Naive thymus-derived CD4-positive, alpha-beta T cell (primary cell): Measurements from ENCODE around the gene OASL. TPM values are rescaled to one million over a fixed set of nuclear protein-coding genes. Genes with fewer than 3 reads are reported as not detected.
"Not testable (repeated sequence)": the region's sequence is repeated elsewhere in the genome, so short reads cannot be mapped to it uniquely, and the experiment has no call there.

Experiments
- ATAC-seq: fragments of 150-1000 bp; cut with Tn5 transposase; 2 replicates; pipeline ENCODE4 v1.10.0; 2021; ENCODE audit warnings: mild to moderate bottlenecking, moderate library complexity
- CTCF ChIA-PET: fragments of 350-600 bp; sonication (Branson Sonifier 250); formaldehyde crosslinking; loops from one replicate; lab custom pipeline; 2021; ENCODE audit warnings: antibody characterized with exemption; lab: Charles Lee
- POLR2A ChIA-PET: fragments of 350-600 bp; sonication (Branson Sonifier 250); formaldehyde crosslinking; loops from one replicate; lab custom pipeline; 2021; ENCODE audit warnings: antibody characterized with exemption, inconsistent platforms; lab: Charles Lee
- DNase-seq, 9 donors: peaks; one replicate each; pipeline versions ENCODE4 v3.0.0 to v3.0.0-alpha.2; 2020 to 2022; ENCODE audit warnings: mixed read lengths in 1 of 9
- H3K27ac ChIP-seq: one replicate; pipeline ENCODE4 v1.7.0; 2013; ENCODE audit warnings: mild to moderate bottlenecking, low read depth, low read length, moderate library complexity
- H3K27me3 ChIP-seq, 2 donors: one replicate each; pipeline ENCODE4 v1.7.0; 2013; ENCODE audit warnings: low read length in 2 of 2, mild to moderate bottlenecking in 2 of 2, moderate library complexity in 2 of 2; ENCODE audit not compliant: control insufficient read depth in 2 of 2, insufficient read depth in 2 of 2
- H3K36me3 ChIP-seq, 3 experiments: 1 replicate in 2 of 3; 2 replicates in 1 of 3; pipeline ENCODE4 v1.7.0; 2013; ENCODE audit warnings: low read length in 3 of 3, mild to moderate bottlenecking in 3 of 3, moderate library complexity in 1 of 3; ENCODE audit not compliant: insufficient read depth in 3 of 3, control insufficient read depth in 2 of 3
- H3K4me1 ChIP-seq, 2 donors: one replicate each; pipeline ENCODE4 v1.7.0; 2013; ENCODE audit warnings: low read length in 2 of 2, mild to moderate bottlenecking in 2 of 2, moderate library complexity in 1 of 2; ENCODE audit not compliant: control insufficient read depth in 2 of 2, insufficient read depth in 2 of 2
- H3K4me3 ChIP-seq: 2 replicates; pipeline ENCODE4 v1.7.0; 2013; ENCODE audit warnings: mild to moderate bottlenecking, low read length
- H3K9me3 ChIP-seq, 3 experiments: 1 replicate in 2 of 3; 2 replicates in 1 of 3; pipeline ENCODE4 v1.7.0; 2013; ENCODE audit warnings: low read length in 3 of 3; ENCODE audit not compliant: control insufficient read depth in 2 of 3
- H3K27ac Mint-ChIP-seq, 9 donors: one replicate each; pipeline ENCODE4 v1.8.0; 2020 to 2022; ENCODE audit warnings: mixed read lengths in 9 of 9, mild to moderate bottlenecking in 8 of 9, moderate library complexity in 5 of 9, inconsistent platforms in 2 of 9
- H3K27me3 Mint-ChIP-seq, 5 donors: one replicate each; pipeline ENCODE4 v1.8.0; 2021 to 2022; ENCODE audit warnings: mixed read lengths in 5 of 5, mild to moderate bottlenecking in 1 of 5
- H3K36me3 Mint-ChIP-seq, 5 donors: one replicate each; pipeline ENCODE4 v1.8.0; 2020 to 2022; ENCODE audit warnings: mixed read lengths in 5 of 5, mild to moderate bottlenecking in 3 of 5, inconsistent platforms in 1 of 5
- H3K4me1 Mint-ChIP-seq, 7 donors: one replicate each; pipeline ENCODE4 v1.8.0; 2020 to 2022; ENCODE audit warnings: mixed read lengths in 7 of 7, mild to moderate bottlenecking in 3 of 7, inconsistent platforms in 1 of 7
- H3K4me3 Mint-ChIP-seq, 10 donors: one replicate each; pipeline ENCODE4 v1.8.0; 2020 to 2022; ENCODE audit warnings: mild to moderate bottlenecking in 10 of 10, mixed read lengths in 10 of 10, moderate library complexity in 6 of 10, inconsistent platforms in 2 of 10
- H3K9me3 Mint-ChIP-seq, 11 donors: one replicate each; pipeline ENCODE4 v1.8.0; 2020 to 2022; ENCODE audit warnings: mixed read lengths in 11 of 11, mild to moderate bottlenecking in 4 of 11, inconsistent platforms in 1 of 11, moderate library complexity in 1 of 11
- intact Hi-C, 2 donors: fragments of 100-400 bp; cut with micrococcal nuclease; formaldehyde crosslinking; loops; one replicate each; pipeline ENCODE4 v1.15.1; 2023
- polyA plus RNA-seq, 2 donors: library from polyadenylated mRNA; unstranded; fragments of 300-500 nt; fragmentation: Illumina TruSeq; gene quantifications; one replicate each; pipeline ENCODE4 v1.2.3, GENCODE V29; 2021
- total RNA-seq, 6 experiments: library from RNA in 5 of 6; stranded (reverse) in 5 of 6; gene quantifications; 1 replicate in 5 of 6; 2 replicates in 1 of 6; pipeline ENCODE4 v1.2.3 and lab custom pipeline; 2021 to 2026

Gene OASL
- total and polyA plus RNA-seq, 7 experiments from 2014 or later: 1.2 to 19.4 (median 2.8) TPM

DNA sequence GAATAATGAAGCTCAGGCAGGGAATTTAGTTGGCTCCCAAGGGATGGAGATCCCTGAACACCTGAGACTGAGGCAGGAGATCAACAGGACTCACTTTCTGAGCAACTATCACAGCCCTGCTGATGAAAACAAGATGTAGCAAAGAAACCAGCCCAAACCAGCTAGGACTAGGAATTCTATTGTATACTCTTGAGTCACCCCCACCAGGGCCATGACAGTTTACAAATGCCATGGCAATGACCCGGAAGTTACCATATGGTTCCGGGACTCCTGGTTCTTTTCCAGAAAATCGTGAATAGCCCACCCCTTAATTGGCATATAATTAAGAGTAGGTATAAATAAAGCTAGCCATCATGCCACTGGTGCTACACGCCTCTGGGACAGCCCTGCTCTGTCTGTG is 46.0 kb upstream of the OASL start:
- CTCF ChIA-PET: interaction anchor here (0.6 to 1.4 kb wide), 3 partner anchors 18 to 214 kb away, joined by 3 to 4 read pairs (median 3); no protein-coding TSS in a partner anchor
- intact Hi-C loops: no loop called here
- Mint-ChIP-seq H3K4me3 (no peak overlapping the region), H3K4me1 (peaks cover 12 to 34% (median 25%) of the 10 kb centered on the region in 7 donors), H3K36me3 (no peaks in the 10 kb centered on the region), H3K27ac (peak overlapping the region in 1 of 9 donors; percentile 31), H3K27me3 (peaks cover 0 to 20% (median 0%) of the 10 kb centered on the region in 5 donors), H3K9me3 (no peaks in the 10 kb centered on the region)
- no peaks in the 10 kb centered on the region for H3K36me3 ChIP-seq
- no peak overlapping the region for H3K4me3 ChIP-seq
- no peaks in the 10 kb centered on the region for H3K9me3 ChIP-seq
- POLR2A ChIA-PET: no interaction called here
- H3K27ac ChIP-seq: no peak overlapping the region
- ATAC-seq (no peak), DNase-seq (no peak)
- H3K4me1 ChIP-seq: peaks cover 0 to 8% of the 10 kb centered on the region in 2 donors
- H3K27me3 ChIP-seq: no peaks in the 10 kb centered on the region

DNA sequence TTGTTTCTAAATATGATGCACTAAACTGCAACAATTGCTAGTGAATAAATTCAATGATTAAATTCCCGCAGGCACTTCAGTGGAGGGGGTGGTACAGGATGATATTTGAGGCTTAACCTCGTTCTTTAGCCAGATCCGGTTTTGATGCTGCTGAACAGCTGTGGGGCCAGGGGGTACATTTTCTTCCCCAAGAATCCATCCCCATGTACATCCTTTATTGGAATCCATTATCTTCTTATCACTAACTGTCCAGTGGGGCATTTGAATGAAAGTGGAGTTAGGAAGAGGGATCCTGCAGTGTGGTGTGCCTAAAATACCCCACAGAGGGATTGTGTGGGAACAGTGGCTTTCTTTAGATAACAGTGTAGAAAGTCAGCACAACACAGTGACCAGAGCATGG is 45.2 kb upstream of the OASL start:
- ATAC-seq: no peak
- no peaks in the 10 kb centered on the region for H3K9me3 Mint-ChIP-seq
- no peak overlapping the region for H3K4me3 Mint-ChIP-seq
- Histone ChIP-seq H3K9me3 (no peaks in the 10 kb centered on the region), H3K27ac (no peak overlapping the region), H3K36me3 (no peaks in the 10 kb centered on the region), H3K27me3 (no peaks in the 10 kb centered on the region), H3K4me3 (no peak overlapping the region), H3K4me1 (peaks cover 0 to 8% of the 10 kb centered on the region in 2 donors)
- intact Hi-C loops: no loop called here
- DNase-seq: no peak
- ChIA-PET POLR2A (no interaction called here), CTCF (no interaction called here)
- peaks cover 0 to 21% (median 0%) of the 10 kb centered on the region in 5 donors for H3K27me3 Mint-ChIP-seq
- H3K27ac Mint-ChIP-seq: no peak overlapping the region
- H3K4me1 Mint-ChIP-seq: peaks cover 12 to 26% (median 24%) of the 10 kb centered on the region in 7 donors
- H3K36me3 Mint-ChIP-seq: no peaks in the 10 kb centered on the region

DNA sequence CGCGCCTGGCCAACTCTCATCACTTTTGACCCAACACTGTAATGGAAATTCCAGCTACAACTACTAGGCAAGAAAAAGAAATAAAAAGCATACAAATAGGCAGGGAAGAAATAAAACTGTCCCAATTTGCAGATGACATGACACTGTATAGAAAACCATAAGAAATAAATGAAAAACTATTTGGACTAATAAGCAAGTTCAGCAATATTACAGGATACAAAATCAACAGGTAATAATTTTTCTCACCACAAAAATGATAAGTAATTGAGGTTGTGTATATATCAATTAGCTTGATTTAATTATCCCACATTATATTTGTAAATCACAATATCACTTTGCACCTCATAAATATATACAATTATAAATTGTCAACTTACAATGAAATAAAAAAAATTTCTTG is 41.9 kb upstream of the OASL start:
- ChIA-PET POLR2A (interaction anchor here (0.6 kb wide), 1 partner anchor 757 kb away, joined by 3 read pairs; no protein-coding TSS in a partner anchor), CTCF (no interaction called here)
- no peaks in the 10 kb centered on the region for H3K9me3 Mint-ChIP-seq
- no peaks in the 10 kb centered on the region for H3K9me3 ChIP-seq
- H3K36me3 Mint-ChIP-seq: no peaks in the 10 kb centered on the region
- peaks cover 0 to 6% (median 0%) of the 10 kb centered on the region in 7 donors for H3K4me1 Mint-ChIP-seq
- H3K27me3 Mint-ChIP-seq: peaks cover 0 to 20% (median 0%) of the 10 kb centered on the region in 5 donors
- H3K27ac Mint-ChIP-seq: no peak overlapping the region
- H3K4me1 ChIP-seq: no peaks in the 10 kb centered on the region
- DNase-seq (no peak), ATAC-seq (no peak)
- H3K36me3 ChIP-seq: no peaks in the 10 kb centered on the region
- no peak overlapping the region for H3K27ac ChIP-seq
- H3K4me3 Mint-ChIP-seq: no peak overlapping the region
- no peak overlapping the region for H3K4me3 ChIP-seq
- intact Hi-C loops: no loop called here
- no peaks in the 10 kb centered on the region for H3K27me3 ChIP-seq

DNA sequence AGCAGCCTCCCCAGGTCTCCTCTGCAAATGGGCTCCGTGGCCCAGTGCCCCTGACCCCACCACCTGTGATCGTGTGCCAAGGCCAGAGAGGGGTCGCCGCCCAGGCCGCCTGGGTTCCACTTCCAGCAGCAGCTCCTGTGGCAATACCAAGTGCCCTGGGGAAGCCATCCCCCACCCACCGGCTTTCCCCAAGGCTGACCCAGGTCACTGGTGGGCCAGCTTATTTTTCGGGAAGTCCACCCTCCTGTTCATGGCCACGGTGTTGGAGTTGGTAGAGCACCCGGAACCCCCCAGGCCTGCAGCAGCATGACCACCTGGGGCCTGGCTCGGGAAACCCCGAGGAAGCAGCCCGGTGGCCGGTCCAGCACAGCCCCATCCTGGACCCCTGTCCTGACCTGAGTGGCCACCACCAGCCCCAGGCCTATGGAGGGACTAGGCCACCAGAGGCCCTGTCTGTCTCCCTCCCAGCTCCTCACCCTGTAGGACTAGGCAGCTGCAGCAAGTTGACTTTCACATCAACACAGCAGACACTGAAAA is 40.8 kb upstream of the OASL start:
- Histone ChIP-seq H3K4me1 (no peaks in the 10 kb centered on the region), H3K27ac (no peak overlapping the region), H3K36me3 (no peaks in the 10 kb centered on the region), H3K4me3 (no peak overlapping the region), H3K27me3 (no peaks in the 10 kb centered on the region), H3K9me3 (no peaks in the 10 kb centered on the region)
- H3K27me3 Mint-ChIP-seq: peaks cover 0 to 22% (median 0%) of the 10 kb centered on the region in 5 donors
- H3K27ac Mint-ChIP-seq: no peak overlapping the region
- intact Hi-C loops: no loop called here
- POLR2A ChIA-PET: no interaction called here
- peaks cover 0 to under 1% (median 0%) of the 10 kb centered on the region in 11 donors for H3K9me3 Mint-ChIP-seq
- H3K4me1 Mint-ChIP-seq: peaks cover 0 to 4% (median 0%) of the 10 kb centered on the region in 7 donors
- ATAC-seq: no peak
- no peak for DNase-seq
- CTCF ChIA-PET: no interaction called here
- H3K4me3 Mint-ChIP-seq: no peak overlapping the region
- no peaks in the 10 kb centered on the region for H3K36me3 Mint-ChIP-seq

DNA sequence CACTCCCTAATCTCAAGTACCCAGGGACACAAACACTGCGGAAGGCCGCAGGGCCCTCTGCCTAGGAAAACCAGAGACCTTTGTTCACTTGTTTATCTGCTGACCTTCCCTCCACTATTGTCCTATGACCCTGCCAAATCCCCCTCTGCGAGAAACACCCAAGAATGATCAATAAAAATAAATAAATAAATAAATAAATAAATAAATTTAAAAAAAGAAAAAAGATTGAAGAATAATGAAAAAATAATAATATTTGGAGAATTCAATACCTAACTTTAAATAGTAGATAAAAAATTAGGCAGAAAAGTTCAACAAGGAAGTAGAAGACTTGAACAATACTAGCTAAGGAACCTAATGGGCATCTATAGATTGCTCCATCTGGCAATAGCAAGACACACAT is 38.4 kb upstream of the OASL start:
- H3K27ac Mint-ChIP-seq, H3K27me3 ChIP-seq, POLR2A ChIA-PET, intact Hi-C loops, DNase-seq, ATAC-seq, H3K27ac ChIP-seq, H3K4me1 Mint-ChIP-seq, H3K9me3 ChIP-seq, H3K36me3 Mint-ChIP-seq, H3K4me3 ChIP-seq, H3K4me3 Mint-ChIP-seq, H3K36me3 ChIP-seq, H3K4me1 ChIP-seq: not testable (repeated sequence)
- peaks cover 0 to 34% (median 0%) of the 10 kb centered on the region in 5 donors for H3K27me3 Mint-ChIP-seq
- CTCF ChIA-PET: interaction anchor here (0.6 kb wide), 1 partner anchor 19 kb away, joined by 3 read pairs; no protein-coding TSS in a partner anchor
- H3K9me3 Mint-ChIP-seq: peaks cover 0 to 22% (median 13%) of the 10 kb centered on the region in 11 donors

DNA sequence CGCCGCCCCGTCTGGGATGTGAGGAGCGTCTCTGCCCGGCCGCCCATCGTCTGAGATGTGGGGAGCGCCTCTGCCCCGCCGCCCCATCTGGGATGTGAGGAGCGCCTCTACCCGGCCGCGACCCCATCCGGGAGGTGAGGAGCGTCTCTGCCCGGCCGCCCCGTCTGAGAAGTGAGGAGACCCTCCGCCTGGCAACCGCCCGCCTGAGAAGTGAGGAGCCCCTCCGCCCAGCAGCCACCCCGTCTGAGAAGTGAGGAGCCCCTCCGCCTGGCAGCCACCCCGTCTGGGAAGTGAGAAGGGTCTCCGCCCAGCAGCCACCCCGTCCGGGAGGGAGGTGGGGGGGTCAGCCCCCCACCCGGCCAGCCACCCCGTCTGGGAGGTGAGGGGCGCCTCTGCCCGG is 36.9 kb upstream of the OASL start:
- H3K36me3 Mint-ChIP-seq, H3K36me3 ChIP-seq, ATAC-seq, H3K9me3 ChIP-seq, H3K4me1 ChIP-seq, DNase-seq, CTCF ChIA-PET, H3K27me3 ChIP-seq, H3K4me3 ChIP-seq, H3K4me3 Mint-ChIP-seq, intact Hi-C loops, POLR2A ChIA-PET, H3K4me1 Mint-ChIP-seq, H3K27ac Mint-ChIP-seq, H3K27ac ChIP-seq: not testable (repeated sequence)
- peaks cover 0 to 37% (median 0%) of the 10 kb centered on the region in 5 donors for H3K27me3 Mint-ChIP-seq
- peaks cover 0 to 32% (median 15%) of the 10 kb centered on the region in 11 donors for H3K9me3 Mint-ChIP-seq

DNA sequence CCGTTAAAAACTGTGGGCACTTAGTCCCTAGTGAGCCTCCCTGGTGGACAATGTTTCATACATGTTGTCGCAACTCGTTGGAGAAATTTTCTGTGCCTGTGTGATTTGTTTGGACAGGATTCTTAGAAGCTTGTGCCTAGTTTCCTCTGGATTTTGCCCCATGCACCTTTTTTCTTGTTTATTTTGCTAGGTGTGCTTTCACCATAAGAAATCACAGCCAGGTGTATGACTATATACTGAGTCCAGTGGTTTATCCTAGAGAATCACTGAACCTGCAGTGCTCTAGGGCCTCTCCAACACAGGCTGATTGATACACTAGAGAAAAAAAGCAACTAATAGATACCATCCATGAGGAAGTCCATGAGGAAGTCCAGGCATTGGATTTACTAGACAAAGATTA is 33.1 kb upstream of the OASL start:
- H3K9me3 ChIP-seq: peaks cover 0 to 10% (median 7%) of the 10 kb centered on the region in 3 experiments
- H3K4me1 Mint-ChIP-seq: no peaks in the 10 kb centered on the region
- H3K27me3 ChIP-seq: no peaks in the 10 kb centered on the region
- no peak overlapping the region for H3K4me3 ChIP-seq
- ChIA-PET CTCF (no interaction called here), POLR2A (no interaction called here)
- H3K36me3 ChIP-seq: no peaks in the 10 kb centered on the region
- no peak overlapping the region for H3K27ac ChIP-seq
- intact Hi-C loops: no loop called here
- no peaks in the 10 kb centered on the region for H3K4me1 ChIP-seq
- no peak overlapping the region for H3K4me3 Mint-ChIP-seq
- H3K36me3 Mint-ChIP-seq: peaks cover 0 to 8% (median 6%) of the 10 kb centered on the region in 5 donors
- H3K27ac Mint-ChIP-seq: no peak overlapping the region
- peaks cover 0 to 32% (median 15%) of the 10 kb centered on the region in 11 donors for H3K9me3 Mint-ChIP-seq
- DNase-seq (no peak), ATAC-seq (no peak)
- peaks cover 0 to 37% (median 0%) of the 10 kb centered on the region in 5 donors for H3K27me3 Mint-ChIP-seq
